Putamen (tissue), 1 donor: ENCODE data around the gene HAAO.
"Not testable (repeated sequence)": the region's sequence is repeated elsewhere in the genome, so short reads cannot be mapped to it uniquely, and the experiment has no call there.

Experiments used
- DNase-seq: peaks from one replicate; pipeline ENCODE4 v3.0.0-alpha.2; 2016; ENCODE audit warnings: low spot score

Gene HAAO

GRCh38 chr2:42747422-42747821, 45.0 kb downstream of the HAAO start:
- no peak for DNase-seq

GRCh38 chr2:42744545-42745082, 47.8 kb downstream of the HAAO start:
- DNase-seq: no peak

GRCh38 chr2:42743659-42743990, 48.8 kb downstream of the HAAO start:
- no peak for DNase-seq

- no peak for DNase-seq
These were observed 49.4 kb downstream of the HAAO start for GRCh38 chr2:42742740-42743658.

GRCh38 chr2:42741140-42741539, 51.2 kb downstream of the HAAO start:
- DNase-seq: no peak

- DNase-seq: no peak
These were observed 55.6 kb downstream of the HAAO start for GRCh38 chr2:42736598-42737322.

- no peak for DNase-seq
These were observed 58.5 kb downstream of the HAAO start for GRCh38 chr2:42733852-42734251.

GRCh38 chr2:42731316-42731715, 61.1 kb downstream of the HAAO start:
- not testable (repeated sequence) for DNase-seq

GRCh38 chr2:42726680-42727079, 65.7 kb downstream of the HAAO start:
- no peak for DNase-seq

GRCh38 chr2:42725657-42726056, 66.7 kb downstream of the HAAO start:
- no peak for DNase-seq

- no peak for DNase-seq
These were observed 67.5 kb downstream of the HAAO start for GRCh38 chr2:42724886-42725285.

GRCh38 chr2:42723465-42723864, 68.9 kb downstream of the HAAO start:
- DNase-seq: no peak

GRCh38 chr2:42722320-42723190, 69.8 kb downstream of the HAAO start:
- no peak for DNase-seq

GRCh38 chr2:42721898-42722297, 70.5 kb downstream of the HAAO start:
- DNase-seq: no peak
